C4-2B (cell line): ENCODE measurements around the gene ZNF584.

ENCODE experiments used
- H3K27ac ChIP-seq: fragments of 450-650 bp; 2 replicates; pipeline ENCODE4 v1.5.1; 2017
- CTCF ChIP-seq: fragments of 450-650 bp; conservative IDR thresholded peaks from 2 replicates; pipeline ENCODE4 v1.5.1; 2017; ENCODE audit warnings: mild to moderate bottlenecking
- ZFX ChIP-seq: fragments of 450-650 bp; IDR thresholded peaks from 2 replicates; pipeline ENCODE4 v1.6.1; 2017

Gene ZNF584

DNA sequence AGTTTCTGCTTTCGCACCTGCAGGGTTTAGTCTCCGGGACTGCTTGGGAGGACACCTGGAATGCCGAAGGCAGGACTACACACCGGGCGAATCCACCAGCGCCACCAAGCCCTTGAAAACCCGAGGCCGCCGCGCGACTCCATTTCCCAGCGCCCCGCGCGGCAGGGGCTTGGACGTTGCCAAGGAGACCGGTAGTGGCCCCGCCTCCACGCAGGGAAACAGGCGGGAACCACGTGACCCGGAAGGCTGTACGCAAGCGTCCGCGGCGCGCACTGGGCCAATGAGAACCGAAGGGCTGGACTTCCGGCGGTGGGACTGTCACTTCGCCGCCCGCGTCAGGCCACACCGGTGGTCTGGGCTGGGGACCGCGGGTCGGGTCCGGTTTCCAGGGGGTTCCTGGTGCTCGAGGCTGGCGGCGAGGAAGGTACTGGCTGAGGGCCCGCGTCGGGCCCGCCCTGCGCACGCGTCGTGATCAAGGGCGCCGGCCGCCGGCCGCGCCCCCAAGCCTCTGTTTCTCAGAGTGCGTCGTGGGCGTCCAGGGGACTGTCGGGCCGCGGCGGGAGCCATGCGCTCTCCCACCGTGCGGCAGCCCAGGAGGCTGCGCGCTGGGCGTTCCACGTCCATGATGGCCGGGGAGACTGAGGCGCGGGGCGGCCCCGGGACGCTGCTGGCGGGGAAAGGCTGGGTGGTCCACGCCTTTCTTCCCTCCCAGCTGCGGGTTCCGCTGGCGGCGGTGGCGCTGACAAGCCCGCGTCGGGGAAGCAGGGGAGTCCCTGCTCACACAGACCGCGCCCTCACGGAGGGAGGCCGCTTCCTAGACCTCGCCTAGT is 58.5 kb downstream of the ZNF584 start, which contains the start of gene ZNF324:
Gene ZNF324 (plus strand): TSS at position 321 of the 830 bp plus-strand sequence. CDS start 2,106 bp downstream, outside the sequence.
- H3K27ac ChIP-seq = peak within 1 kb of the TSS; percentile 72
- TF ChIP-seq CTCF (no peak), ZFX (peak; percentile 34; the same call in 1 of the 2 replicates)
